HG03469 (cell line): ENCODE results near the gene RBM47.

Source experiments
- ATAC-seq: cut with Tn5 transposase; IDR thresholded peaks from one replicate; pipeline ENCODE4 v1.9.1; 2021; ENCODE audit warnings: mild to moderate bottlenecking, moderate library complexity, moderate number of reproducible peaks; ENCODE audit not compliant: unreplicated experiment

Gene RBM47

DNA sequence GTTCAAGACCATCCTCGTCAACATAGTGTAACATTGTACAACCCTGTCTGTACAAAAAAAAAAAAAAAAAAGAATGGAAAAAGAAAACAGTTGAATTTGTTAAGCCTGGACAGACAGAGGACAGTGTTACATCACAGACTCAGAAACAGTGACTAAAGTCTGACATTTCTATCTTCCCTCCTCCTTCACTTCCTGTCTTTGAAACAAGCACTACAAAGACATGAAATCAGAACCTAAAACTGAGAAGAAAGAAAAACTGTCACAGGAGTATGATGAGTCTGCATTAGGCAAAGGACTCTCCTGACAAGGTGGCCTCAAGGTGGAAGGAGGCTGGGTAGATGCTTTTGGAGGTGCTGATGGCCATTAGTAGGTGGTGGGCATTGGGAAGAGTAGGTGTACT is 126.7 kb downstream of the RBM47 start:
- no peak for ATAC-seq

DNA sequence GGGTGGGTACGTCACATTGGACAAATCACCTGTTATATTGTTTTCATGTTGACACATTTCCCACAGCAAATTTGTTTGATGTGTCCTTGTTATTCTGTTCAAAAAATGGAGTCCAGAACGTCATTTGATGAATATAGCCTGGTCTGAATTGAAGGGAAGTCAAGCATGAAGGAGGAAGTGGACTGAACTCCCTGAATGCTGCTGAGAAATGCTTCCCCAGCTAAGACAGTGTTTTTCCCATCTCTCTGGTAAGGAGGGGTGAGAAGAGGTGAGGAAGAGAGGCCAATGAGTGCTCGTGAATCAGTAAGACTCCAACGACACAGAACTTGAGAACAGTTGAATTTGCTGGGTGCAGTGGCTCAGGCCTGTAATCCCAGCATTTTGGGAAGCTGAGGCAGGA is 127.4 kb downstream of the RBM47 start:
- no peak for ATAC-seq

DNA sequence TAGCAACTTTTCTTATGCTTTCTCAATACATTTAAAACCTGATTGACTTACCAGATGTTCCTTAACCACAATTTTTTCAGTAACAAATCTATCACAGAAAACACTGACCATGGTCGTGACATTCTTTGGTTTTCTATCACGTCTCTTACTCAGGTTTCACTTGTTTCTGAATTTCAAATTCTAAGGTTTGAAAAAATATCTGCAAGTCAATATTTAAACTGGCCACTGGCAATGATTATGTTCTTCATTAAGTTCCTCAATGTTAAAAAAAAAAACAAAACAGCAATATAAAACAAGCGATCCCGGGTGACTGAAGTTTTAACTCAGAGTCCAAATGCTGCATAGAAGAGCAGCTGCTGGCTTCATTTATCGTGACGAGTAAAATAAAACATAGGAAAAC is 128.9 kb downstream of the RBM47 start:
- ATAC-seq = no peak

DNA sequence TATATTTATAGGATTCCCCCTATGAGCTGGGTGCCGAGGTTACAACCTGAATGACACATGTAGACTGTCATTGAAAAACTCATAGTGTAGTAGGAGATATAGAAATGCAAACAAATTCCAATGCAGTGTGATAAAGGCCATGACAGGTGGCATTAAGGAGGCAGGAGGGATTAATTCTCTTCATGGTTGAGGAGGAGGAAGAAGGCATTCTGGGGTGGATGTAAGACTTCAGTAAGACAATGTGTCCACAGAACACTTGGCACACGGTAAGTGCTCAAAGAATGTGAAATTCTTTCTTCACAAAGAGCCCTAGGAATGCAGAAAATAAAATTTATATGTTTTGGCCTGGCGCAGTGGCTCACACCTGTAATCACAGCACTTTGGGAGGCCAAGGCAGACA is 136.5 kb downstream of the RBM47 start:
- ATAC-seq = no peak

DNA sequence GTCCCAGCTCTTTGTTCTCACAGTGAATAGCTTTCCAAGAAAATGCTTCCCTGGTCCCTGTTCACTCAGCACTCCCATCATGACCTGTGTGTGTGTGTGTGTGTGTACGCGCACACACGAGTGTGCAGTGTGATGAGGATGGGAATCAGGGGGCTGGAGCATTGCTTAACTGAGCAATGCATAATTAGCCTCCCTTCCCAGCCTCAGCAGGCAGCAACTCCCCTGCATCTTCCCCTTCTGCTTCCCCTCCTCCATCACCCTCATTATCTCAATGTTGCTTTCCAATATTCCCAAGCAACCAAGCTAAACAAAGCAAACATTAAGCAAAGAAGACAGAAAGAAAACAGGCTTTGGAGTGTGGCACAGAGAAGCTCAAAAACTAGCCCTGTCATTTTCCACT is 137.0 kb downstream of the RBM47 start:
- ATAC-seq = no peak

DNA sequence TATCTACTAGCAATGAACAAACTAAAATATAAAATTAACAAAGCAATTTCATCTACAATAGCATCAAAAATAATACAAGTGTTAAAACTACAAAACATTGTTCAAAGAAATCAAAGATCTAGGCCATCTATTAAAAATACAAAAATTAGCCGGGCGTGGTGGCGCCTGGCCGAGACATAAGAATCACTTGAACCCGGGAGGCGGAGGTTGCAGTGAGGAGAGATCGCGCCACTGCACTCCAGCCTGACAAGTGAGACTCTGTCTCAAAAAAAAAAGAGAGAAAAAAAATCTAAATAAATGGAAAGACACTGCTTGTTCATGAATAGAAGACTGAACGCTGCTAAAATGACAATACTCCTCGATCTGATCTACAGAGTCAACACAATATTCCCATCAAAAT is 139.2 kb downstream of the RBM47 start:
- ATAC-seq = no peak

DNA sequence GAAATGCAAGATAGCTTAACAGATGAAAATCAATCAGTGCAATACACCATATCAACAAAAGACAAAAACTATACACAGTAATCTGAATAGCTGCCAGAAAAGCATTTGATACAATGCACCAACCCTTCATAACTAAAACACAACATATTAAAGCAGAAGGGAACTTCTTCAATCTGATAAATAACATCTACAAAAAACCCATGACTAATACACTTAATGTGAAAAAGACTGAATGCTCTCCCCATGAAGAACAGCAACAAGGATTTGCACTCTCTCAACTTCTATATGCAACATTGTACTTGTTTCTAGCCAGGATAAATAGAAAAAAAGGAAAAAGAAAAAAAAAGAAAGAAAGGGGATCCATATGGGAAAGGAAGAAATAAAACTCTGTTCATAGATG is 139.7 kb downstream of the RBM47 start:
- no peak for ATAC-seq

DNA sequence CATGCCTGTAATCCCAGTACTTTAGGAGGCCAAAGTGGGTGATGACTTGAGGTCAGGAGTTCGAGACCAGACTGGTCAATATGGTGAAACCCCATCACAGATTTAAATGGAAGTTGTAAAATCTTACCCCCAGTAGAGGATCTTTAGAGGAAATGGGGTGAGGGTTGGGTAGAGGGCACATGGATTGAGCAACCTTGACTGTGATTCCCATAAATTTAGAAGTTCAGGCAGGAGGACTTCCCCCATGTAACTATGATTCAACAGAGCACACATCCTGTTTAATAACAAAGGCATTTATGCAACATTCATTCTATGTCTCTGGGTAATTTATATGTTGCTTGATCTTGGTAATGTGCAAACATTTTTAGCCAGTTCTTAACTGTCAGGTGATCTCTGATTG is 143.1 kb downstream of the RBM47 start:
- ATAC-seq = no peak

DNA sequence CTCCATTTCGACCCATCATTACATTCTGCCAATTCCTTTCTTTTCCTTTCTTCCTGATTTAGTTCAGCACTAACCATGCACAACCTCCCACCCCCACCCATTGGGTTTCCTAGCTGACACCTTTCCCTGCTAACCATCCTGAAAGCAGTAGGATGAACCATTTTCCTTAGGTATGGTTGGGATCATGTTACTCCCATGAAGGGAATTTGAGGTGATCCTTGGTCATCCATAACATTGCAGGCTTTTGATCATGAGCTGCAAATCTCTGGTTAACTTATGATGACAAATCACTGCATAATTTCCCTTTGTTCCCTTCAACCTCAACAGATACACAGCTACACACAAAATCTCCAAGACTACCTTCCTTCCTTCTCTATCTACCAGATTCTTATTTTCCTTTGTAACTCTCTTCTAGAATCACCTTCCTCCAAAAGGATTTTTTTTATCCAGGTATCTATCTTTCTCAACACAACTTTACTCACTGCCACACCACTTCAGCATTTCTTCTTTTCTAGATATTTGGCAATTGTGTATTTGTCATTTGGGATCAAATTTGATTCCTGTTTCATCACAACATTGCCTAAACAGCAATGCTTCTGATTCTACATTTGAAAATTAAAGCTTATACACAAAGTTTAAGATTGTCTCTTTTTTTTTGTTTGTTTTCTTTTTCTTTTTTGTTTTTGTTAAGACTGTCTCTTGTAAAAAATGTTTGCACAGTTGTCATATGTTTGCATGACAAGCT is 145.1 kb downstream of the RBM47 start:
- ATAC-seq = no peak

DNA sequence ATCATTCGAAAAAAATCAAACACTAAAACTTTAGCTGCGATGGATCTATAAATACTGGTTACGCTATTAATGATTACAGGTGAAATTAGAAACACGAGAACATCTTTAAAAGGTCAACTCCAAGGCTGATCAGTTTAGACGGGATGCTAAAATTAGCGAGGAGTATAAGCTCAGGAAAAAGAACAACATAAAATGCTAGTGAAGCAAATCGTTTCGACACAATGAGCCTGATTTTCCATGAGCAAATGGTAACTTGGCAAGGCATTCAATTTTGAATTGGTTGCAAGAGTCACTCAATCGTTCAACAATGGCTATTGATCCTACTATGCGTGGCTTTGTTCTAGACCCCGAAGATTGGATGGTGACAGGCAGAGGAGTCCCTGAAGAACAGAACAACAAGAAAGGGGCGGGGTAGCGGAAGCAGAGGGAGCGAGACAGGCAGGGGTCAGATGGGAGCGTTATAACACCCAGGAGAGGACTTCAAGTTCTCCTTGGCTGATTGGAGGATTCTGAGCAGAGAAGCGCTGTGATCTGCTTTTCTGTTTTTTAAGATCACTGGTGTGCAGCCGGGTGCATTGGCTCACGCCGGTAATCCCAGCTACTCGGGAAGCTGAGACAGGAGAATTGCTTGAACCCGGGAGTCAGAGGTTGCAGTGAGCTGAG is 146.5 kb downstream of the RBM47 start:
- ATAC-seq = no peak

DNA sequence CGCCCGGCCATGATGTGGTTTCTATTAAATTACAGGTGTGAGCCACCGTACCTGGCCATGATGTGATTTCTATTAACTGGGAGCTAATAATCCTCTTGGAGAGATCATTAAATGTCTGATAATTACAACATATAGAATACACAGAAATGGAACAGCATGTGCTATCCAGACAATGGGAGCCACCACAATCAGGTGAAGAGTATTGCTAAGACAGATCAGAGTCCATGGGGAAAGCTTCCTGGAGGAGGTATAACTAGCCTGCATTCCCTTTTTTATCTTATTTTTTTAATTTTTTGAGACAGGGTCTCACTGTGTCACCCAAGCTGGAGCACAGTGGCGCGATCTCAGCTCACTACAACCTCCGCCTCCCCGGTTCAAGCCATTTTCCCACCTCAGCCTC is 147.7 kb downstream of the RBM47 start:
- no peak for ATAC-seq

DNA sequence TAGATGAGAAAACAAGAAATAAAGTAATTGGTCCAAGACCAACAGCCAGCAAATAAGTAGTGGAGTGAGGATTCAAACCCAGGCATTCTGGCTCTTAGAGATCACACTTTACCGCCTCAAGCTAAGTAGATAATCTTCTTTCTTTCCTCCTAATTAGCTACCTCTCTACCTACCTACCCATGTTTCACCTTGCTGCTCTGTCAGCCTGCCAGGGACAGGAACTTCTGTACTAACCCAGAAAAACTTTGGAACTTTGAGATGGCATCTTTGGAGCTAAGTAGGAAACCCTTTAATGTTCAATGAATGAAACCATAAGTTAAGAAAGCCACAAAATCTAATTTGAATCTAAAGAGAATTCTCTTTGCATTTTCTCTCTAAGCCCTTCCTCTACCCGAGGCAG is 149.4 kb downstream of the RBM47 start:
- ATAC-seq = no peak

DNA sequence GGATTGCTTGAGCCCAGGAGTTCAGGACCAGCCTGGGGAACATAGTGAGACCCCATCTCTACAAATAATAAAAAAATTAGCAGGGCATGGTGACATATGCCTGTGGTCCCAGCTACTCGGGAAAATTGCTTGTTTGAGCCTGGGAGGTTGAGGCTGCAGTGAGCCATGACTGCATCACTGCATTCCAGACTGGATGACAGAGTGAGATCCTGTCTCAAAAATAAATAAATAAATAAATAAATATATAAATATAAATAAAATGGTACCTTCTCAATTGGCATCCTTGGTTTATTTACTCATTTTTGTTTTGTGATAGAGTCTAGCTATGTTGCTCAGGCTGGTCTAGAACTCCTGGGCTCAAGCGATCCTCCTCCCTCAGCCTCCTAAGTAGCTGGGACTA is 150.3 kb downstream of the RBM47 start:
- no peak for ATAC-seq

DNA sequence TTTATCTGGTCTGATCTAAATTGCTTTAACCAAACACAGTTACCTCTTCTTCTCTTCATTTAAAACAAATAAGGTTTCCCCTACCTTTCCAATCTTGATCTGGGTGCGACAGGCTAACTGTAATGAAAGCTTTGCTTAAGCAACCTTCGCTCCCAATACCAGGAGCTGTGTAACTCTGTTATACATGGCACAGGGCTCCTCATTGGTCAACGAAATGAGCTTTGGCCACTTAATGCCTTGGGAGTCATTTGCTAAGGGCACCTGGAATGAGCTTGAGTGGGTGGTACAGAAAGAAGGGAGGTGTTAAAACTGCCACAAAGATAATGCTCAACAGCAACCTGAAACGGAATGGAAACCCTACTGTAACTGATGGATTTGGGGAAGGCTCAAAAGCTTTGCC is 154.1 kb downstream of the RBM47 start:
- no peak for ATAC-seq

DNA sequence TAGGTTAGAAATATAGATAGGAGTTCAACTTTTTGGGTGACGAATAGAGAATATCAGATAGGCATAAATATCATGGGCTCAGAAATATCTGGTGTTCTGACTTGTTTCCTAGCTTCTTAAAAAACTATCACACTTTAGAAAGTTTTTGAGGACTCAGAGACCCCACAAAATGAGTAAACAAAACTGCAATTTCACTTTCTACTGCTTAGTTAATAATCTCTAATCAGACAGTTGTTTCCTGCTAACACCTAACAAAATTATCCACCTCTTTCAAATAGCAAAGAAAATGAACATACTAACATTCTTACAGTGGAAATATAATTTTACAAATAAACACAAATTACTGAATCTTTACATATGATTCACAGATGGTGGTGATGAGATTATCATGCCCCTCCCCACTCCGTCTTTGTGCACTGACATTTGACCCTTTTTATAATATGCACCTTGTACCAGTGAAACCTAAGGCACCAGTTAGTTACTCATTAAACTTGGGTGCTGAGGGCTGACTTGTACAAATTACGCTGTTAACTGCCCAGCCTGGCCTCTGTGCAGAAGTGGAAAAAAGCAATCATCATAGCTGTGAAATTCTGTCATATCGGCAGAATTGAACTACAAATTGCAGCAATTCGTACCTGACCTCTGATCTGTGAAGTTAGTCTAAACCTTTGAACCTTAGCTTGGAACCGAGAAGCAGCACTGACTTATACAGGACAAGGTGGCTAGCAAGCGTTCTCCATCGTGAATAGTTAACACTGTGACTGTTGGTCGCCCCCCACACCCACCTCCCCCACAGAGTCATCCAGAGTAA is 155.9 kb downstream of the RBM47 start:
- ATAC-seq = no peak

DNA sequence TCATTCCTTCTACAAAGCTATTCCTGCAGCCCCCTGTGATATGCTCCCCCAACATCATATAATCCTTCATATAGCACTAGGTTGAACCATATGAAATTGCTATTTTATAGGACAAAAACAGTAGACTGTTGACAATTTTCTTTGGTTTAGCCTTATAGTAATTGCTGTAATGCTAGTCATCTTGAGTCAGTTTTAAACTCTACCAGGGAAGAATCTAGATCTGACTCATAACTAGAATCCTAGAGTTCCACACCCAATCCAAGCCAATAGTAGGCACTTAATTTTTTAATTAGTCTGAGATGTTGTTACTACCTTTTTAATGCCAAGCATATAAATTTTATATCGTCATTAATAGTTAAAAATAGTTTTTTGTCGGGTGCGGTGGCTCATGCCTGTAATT is 157.7 kb downstream of the RBM47 start:
- no peak for ATAC-seq

DNA sequence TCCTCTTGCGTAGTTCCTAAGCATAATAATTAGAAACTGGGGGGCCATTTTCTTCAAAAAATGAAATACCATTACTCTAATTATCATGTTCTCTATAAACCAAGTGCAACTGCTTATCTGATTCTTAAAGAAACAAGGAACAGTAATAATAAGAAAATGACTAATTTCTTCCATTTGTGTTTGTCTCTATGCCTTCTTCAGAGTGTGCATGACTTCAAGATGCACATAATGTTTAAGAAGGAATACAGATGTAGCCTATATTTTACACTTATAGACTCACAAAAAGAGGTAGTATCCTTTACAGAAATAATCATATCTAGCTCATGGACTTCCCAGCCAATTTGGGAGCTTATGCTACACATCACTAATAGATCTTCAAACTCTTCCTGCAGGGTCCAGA is 162.9 kb downstream of the RBM47 start:
- ATAC-seq = no peak

DNA sequence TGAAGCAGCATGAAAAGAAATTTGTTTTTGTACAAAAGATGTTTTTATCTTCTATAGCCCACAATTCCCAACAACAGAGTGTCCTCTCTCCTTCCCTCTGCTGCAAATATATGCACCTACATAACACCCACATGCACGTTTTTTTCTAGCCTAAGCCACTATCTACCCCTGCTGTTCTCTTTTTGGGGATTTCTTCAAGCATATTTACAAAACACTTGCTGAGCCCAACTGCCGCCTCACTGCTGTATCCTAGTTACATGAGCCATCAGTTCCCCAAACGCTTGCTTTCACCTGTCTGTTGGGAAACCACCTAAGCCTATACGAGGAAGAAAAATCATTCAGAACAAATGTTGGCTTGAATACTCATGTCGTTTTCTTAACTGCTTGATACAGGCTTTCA is 167.3 kb downstream of the RBM47 start:
- ATAC-seq = peak; percentile 69

DNA sequence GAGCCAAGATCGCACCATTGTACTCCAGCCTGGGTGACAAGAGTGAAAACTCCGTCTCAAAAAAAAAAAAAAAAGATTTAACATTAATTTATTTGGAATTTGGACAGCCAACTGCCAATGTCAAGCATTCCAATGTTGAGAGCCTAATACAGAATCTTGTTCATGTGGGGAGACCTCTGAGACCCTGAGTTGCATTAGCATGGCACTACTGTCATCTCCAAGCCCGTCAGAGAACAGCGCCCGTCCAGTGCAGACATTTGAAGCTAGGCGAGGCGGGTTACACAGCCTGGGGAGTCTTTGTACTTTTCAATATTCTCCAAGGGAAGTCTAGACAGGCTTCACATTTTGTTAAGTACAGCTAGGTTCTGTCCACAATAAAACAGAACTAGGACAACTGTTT is 167.8 kb downstream of the RBM47 start:
- no peak for ATAC-seq

DNA sequence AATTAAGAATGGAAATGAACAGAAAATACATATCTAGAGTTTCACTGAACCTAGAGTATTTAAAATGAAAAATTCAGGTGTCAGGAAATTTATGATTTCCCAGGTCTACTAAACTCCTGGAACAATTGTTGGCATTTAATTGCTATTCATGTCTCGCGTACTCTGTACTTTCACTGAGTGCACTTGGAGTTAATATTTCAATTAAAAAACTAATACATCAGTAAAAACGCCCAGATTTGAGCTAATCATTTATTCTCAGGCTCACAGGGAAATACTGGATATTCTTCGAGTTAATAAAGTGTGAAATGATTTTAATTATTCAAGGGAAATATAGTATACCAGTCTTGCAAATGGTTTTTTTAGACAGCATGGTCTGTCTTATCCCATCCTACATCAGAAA is 168.6 kb downstream of the RBM47 start:
- ATAC-seq = no peak

DNA sequence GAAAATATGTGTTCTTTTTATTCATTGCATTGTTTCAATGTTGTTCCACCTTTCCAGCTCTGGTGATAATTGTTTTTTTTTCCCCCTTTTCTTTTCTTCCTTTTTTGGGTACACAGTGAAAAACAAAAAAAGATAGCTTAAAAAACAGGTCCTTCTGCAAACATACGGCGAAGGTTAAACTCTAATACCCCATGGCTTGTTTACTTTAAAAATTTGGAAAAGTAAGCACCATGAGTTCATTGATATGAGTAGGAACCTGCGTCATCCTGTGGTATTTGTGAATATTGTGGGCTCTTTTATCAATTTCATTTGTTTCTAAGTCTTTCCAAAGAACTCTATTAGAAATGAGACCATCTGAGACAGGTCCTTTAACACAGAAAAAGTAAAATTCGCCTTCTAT is 171.0 kb downstream of the RBM47 start:
- ATAC-seq = no peak

DNA sequence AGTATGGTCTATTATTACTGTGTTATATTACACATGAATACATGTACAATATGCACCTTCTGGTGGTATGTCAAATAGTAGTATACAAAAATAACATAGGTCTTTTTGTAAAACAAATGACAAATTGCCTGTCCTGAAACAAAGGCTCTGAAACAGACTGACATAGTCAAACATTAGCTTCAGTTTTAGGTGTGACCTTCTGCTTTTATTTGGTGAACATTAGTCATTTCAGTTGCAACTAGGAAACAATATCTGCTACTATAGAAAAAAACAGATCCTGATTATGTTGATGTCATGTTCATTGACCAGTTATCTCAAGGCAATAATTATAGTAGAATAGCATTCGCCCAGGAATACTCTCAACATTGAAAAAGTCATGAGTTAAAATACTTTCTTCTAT is 171.6 kb downstream of the RBM47 start:
- ATAC-seq = no peak
